ENCODE results near the gene TICRR. TPM values are rescaled to one million over a fixed set of nuclear protein-coding genes. Genes with fewer than 3 reads are reported as not detected.

TICRR gene
- total and polyA plus RNA-seq, 2 experiments from 2014 or later = 2.7 to 11.0 TPM

- Histone ChIP-seq H3K4me1 (ENCODE audit: low read depth) (no peaks in the 10 kb centered on the region), H3K27ac (no peak overlapping the region), H3K27me3 (no peaks in the 10 kb centered on the region), H3K4me3 (no peak overlapping the region), H3K9me3 (ENCODE audit: low read depth) (no peaks in the 10 kb centered on the region), H3K36me3 (peaks cover 53% of the 10 kb centered on the region)
- TF ChIP-seq, protein P1, sequence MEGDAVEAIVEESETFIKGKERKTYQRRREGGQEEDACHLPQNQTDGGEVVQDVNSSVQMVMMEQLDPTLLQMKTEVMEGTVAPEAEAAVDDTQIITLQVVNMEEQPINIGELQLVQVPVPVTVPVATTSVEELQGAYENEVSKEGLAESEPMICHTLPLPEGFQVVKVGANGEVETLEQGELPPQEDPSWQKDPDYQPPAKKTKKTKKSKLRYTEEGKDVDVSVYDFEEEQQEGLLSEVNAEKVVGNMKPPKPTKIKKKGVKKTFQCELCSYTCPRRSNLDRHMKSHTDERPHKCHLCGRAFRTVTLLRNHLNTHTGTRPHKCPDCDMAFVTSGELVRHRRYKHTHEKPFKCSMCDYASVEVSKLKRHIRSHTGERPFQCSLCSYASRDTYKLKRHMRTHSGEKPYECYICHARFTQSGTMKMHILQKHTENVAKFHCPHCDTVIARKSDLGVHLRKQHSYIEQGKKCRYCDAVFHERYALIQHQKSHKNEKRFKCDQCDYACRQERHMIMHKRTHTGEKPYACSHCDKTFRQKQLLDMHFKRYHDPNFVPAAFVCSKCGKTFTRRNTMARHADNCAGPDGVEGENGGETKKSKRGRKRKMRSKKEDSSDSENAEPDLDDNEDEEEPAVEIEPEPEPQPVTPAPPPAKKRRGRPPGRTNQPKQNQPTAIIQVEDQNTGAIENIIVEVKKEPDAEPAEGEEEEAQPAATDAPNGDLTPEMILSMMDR (IDR thresholded peaks at IDR 0.05; ENCODE audit: low read depth, low read length) = no peak
- no peak for DNase-seq (ENCODE audit: low read depth in 1 of 2, low spot score in 1 of 2)
These were observed 50.4 kb downstream of the TICRR start for GRCh38 chr15:89625716-89626115.

- peaks cover 66% of the 10 kb centered on the region for H3K36me3 ChIP-seq
- no peak for DNase-seq (ENCODE audit: low read depth in 1 of 2, low spot score in 1 of 2)
- no peak overlapping the region for H3K27ac ChIP-seq
- TF ChIP-seq, protein P1 (IDR thresholded peaks at IDR 0.05; ENCODE audit: low read depth, low read length) = no peak
- H3K9me3 ChIP-seq (ENCODE audit: low read depth) = no peaks in the 10 kb centered on the region
- H3K27me3 ChIP-seq = no peaks in the 10 kb centered on the region
- no peaks in the 10 kb centered on the region for H3K4me1 ChIP-seq (ENCODE audit: low read depth)
- H3K4me3 ChIP-seq = no peak overlapping the region
These were observed 52.1 kb downstream of the TICRR start for GRCh38 chr15:89627256-89627970.

- H3K4me1 ChIP-seq (ENCODE audit: low read depth) = no peaks in the 10 kb centered on the region
- H3K27ac ChIP-seq = no peak overlapping the region
- no peak overlapping the region for H3K4me3 ChIP-seq
- peaks cover 74% of the 10 kb centered on the region for H3K36me3 ChIP-seq
- no peaks in the 10 kb centered on the region for H3K27me3 ChIP-seq
- no peaks in the 10 kb centered on the region for H3K9me3 ChIP-seq (ENCODE audit: low read depth)
- no peak for DNase-seq (ENCODE audit: low read depth in 1 of 2, low spot score in 1 of 2)
- TF ChIP-seq, protein P1 (IDR thresholded peaks at IDR 0.05; ENCODE audit: low read depth, low read length) = no peak
These were observed 53.0 kb downstream of the TICRR start for GRCh38 chr15:89628301-89628700.

- no peaks in the 10 kb centered on the region for H3K4me1 ChIP-seq (ENCODE audit: low read depth)
- DNase-seq (ENCODE audit: low read depth in 1 of 2, low spot score in 1 of 2) = no peak
- no peak overlapping the region for H3K27ac ChIP-seq
- H3K9me3 ChIP-seq (ENCODE audit: low read depth) = no peaks in the 10 kb centered on the region
- TF ChIP-seq, protein P1 (IDR thresholded peaks at IDR 0.05; ENCODE audit: low read depth, low read length) = no peak
- H3K36me3 ChIP-seq = peaks cover 79% of the 10 kb centered on the region
- H3K4me3 ChIP-seq = no peak overlapping the region
- H3K27me3 ChIP-seq = no peaks in the 10 kb centered on the region
These were observed 53.8 kb downstream of the TICRR start for GRCh38 chr15:89628806-89629715.

- H3K4me1 ChIP-seq (ENCODE audit: low read depth) = no peaks in the 10 kb centered on the region
- H3K9me3 ChIP-seq (ENCODE audit: low read depth) = no peaks in the 10 kb centered on the region
- TF ChIP-seq, protein P1 (IDR thresholded peaks at IDR 0.05; ENCODE audit: low read depth, low read length) = no peak
- peaks cover 75% of the 10 kb centered on the region for H3K36me3 ChIP-seq
- no peak overlapping the region for H3K27ac ChIP-seq
- DNase-seq (ENCODE audit: low read depth in 1 of 2, low spot score in 1 of 2) = no peak
- no peaks in the 10 kb centered on the region for H3K27me3 ChIP-seq
- no peak overlapping the region for H3K4me3 ChIP-seq
These were observed 54.6 kb downstream of the TICRR start for GRCh38 chr15:89629829-89630228.
